Tibial artery (tissue), 4 donors: ENCODE data around the gene LEMD2.

Experiments used
- DNase-seq, 2 donors: peaks; one replicate each; pipeline ENCODE4 v3.0.0-alpha.2; 2019
- H3K27ac ChIP-seq, 2 donors: fragments of 200-600 bp; sonication (generic) in 1 of 2; 1 replicate in 1 of 2; 2 replicates in 1 of 2; pipeline ENCODE4 v1.5.1; 2018 to 2019; ENCODE audit warnings: mild to moderate bottlenecking in 1 of 2
- H3K27me3 ChIP-seq, 2 donors: fragments of 200-600 bp; sonication (generic) in 1 of 2; one replicate each; pipeline versions ENCODE4 v1.5.1 to v1.6.0; 2016 to 2019
- H3K36me3 ChIP-seq, 3 donors: fragments of 200-600 bp; sonication (generic) in 2 of 3; one replicate each; pipeline ENCODE4 v1.5.1; 2016 to 2019; ENCODE audit warnings: mild to moderate bottlenecking in 2 of 3
- H3K4me1 ChIP-seq, 4 donors: fragments of 200-600 bp; sonication (generic) in 2 of 4; 1 replicate in 3 of 4; 2 replicates in 1 of 4; pipeline ENCODE4 v1.5.1; 2016 to 2019
- H3K4me3 ChIP-seq, 2 donors: fragments of 200-600 bp; sonication (generic) in 1 of 2; 1 replicate in 1 of 2; 2 replicates in 1 of 2; pipeline ENCODE4 v1.5.1; 2018 to 2019; ENCODE audit warnings: mild to moderate bottlenecking in 2 of 2
- H3K9me3 ChIP-seq, 3 donors: fragments of 200-600 bp; sonication (generic) in 1 of 3; one replicate each; pipeline ENCODE4 v1.5.1; 2016 to 2019
- intact Hi-C: fragments of 100-400 bp; cut with DNase I; formaldehyde crosslinking; loops from one replicate; pipeline ENCODE4 v1.15.0; 2023; ENCODE audit warnings: low total_unique reads
- TF ChIP-seq, protein P1 (sequence below), 2 experiments: fragments of 200-600 bp in 1 of 2; fragments of 450-650 bp in 1 of 2; IDR thresholded peaks; one replicate each; pipeline ENCODE4 v1.5.1; 2017 to 2019; ENCODE audit warnings: antibody characterized with exemption in 2 of 2, mild to moderate bottlenecking in 1 of 2, moderate library complexity in 1 of 2

The LEMD2 gene

DNA sequence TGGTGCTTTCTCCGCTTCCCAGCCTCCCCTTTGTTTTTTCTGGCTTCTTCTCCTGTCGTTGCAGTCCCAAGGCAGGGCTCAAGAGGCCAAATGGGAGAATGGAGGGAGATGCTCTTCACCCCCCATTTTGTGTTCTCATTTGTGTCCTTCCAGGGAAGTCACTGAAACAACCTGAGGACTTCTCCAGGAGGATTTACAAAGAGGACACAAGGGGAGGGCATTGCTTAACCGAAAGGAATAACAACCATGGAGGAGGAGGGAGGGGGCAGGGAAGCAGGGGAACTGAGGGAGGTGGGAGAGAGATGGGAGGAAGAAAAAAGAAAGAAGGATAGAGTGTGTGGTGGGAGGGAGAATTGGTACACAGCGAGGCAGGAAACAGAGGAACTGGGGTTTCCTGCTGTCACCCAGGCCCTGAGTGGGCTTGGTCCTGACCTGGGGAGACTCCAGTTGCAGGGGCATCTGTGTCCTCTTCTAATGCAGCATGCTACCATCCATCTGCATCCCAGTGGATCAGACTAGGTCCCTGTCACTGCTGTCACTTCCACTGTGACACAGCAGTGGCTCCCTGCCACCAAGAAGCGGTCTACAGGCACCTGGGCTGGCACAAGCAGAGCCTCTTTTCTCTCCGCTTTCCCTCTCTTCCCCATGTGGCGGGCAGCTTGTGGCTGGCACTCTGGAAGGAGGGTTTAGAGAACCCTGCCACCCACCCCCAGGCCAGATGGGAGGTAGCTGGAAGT is 32.0 kb upstream of the LEMD2 start:
- H3K9me3 ChIP-seq: no peaks in the 10 kb centered on the region
- TF ChIP-seq, protein P1, sequence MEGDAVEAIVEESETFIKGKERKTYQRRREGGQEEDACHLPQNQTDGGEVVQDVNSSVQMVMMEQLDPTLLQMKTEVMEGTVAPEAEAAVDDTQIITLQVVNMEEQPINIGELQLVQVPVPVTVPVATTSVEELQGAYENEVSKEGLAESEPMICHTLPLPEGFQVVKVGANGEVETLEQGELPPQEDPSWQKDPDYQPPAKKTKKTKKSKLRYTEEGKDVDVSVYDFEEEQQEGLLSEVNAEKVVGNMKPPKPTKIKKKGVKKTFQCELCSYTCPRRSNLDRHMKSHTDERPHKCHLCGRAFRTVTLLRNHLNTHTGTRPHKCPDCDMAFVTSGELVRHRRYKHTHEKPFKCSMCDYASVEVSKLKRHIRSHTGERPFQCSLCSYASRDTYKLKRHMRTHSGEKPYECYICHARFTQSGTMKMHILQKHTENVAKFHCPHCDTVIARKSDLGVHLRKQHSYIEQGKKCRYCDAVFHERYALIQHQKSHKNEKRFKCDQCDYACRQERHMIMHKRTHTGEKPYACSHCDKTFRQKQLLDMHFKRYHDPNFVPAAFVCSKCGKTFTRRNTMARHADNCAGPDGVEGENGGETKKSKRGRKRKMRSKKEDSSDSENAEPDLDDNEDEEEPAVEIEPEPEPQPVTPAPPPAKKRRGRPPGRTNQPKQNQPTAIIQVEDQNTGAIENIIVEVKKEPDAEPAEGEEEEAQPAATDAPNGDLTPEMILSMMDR (IDR thresholded peaks at IDR 0.05): no peak
- H3K4me3 ChIP-seq: no peak overlapping the region
- intact Hi-C loops: no loop called here
- no peaks in the 10 kb centered on the region for H3K36me3 ChIP-seq
- peaks cover 0 to 4% (median 0%) of the 10 kb centered on the region in 4 donors for H3K4me1 ChIP-seq
- DNase-seq: no peak
- H3K27me3 ChIP-seq: peaks cover 0 to 50% of the 10 kb centered on the region in 2 donors
- H3K27ac ChIP-seq: no peak overlapping the region

DNA sequence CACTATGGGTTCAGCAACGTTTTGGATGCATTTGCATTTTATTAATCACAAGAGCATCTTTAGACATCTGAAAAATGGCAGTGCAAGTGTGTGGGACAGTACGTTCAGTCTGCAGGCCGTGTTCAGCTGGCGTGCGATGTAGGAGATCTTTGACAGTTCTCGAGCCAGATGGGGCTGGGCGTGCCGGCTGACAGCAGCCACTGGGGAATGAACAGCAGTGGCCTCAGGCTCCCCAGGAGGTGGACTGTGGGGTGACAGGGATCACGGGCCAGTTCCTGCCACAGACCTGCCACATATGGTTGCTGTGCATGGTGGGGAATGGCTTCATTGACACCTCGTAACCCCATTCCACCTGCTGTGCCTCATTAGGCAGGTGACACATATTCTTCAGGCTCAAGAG is 31.3 kb upstream of the LEMD2 start:
- H3K4me3 ChIP-seq: no peak overlapping the region
- H3K36me3 ChIP-seq: no peaks in the 10 kb centered on the region
- no peak for DNase-seq
- H3K27me3 ChIP-seq: peaks cover 0 to 51% of the 10 kb centered on the region in 2 donors
- no peak overlapping the region for H3K27ac ChIP-seq
- TF ChIP-seq, protein P1 (IDR thresholded peaks at IDR 0.05): no peak
- no peaks in the 10 kb centered on the region for H3K9me3 ChIP-seq
- intact Hi-C loops: no loop called here
- H3K4me1 ChIP-seq: peaks cover 0 to 4% (median 0%) of the 10 kb centered on the region in 4 donors

DNA sequence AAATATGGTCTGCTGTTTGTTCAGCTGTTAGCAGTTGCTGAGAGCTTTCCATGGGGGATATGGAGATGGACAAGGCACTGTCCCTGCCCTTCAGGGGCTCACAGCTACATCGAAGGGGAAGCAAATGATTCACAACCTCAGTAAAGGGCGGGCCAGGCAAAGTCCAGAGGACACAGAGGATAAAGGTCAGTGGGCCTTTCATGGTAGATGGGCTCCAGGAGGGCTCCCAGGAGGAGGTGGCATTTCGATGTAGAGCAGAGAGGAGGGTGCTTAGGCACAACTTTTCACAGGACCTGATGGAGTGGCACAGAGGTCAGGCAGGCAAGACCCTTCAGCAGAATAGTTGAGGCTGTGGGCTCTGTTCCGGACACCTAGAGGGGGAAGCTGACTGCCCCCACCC is 30.1 kb upstream of the LEMD2 start:
- H3K4me1 ChIP-seq: no peaks in the 10 kb centered on the region
- no peak overlapping the region for H3K27ac ChIP-seq
- DNase-seq: no peak
- no peaks in the 10 kb centered on the region for H3K9me3 ChIP-seq
- no peak overlapping the region for H3K4me3 ChIP-seq
- H3K36me3 ChIP-seq: no peaks in the 10 kb centered on the region
- intact Hi-C loops: no loop called here
- peaks cover 0 to 58% of the 10 kb centered on the region in 2 donors for H3K27me3 ChIP-seq
- TF ChIP-seq, protein P1 (IDR thresholded peaks at IDR 0.05): no peak

DNA sequence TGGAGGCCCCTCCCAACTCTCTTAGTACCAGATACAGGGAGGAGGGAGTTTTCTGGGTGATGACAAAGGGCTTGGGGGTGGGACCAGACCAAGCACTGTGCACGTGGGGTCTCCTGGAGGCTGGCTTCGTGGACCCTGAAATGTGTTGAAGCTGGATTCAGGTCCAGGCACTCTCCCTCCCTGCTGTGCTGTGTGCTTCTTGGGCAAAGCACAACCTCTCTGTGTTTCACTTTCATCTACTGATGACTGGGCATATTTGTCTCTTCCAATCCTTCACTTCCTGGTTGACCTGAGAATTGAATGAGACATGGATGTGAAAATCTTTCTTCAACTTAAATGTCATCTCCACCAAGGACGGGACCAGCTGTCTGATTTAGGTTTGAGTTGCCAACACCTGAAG is 29.4 kb upstream of the LEMD2 start:
- DNase-seq: no peak
- Histone ChIP-seq H3K27ac (no peak overlapping the region), H3K9me3 (no peaks in the 10 kb centered on the region), H3K4me3 (no peak overlapping the region), H3K36me3 (no peaks in the 10 kb centered on the region), H3K27me3 (peaks cover 0 to 65% of the 10 kb centered on the region in 2 donors), H3K4me1 (no peaks in the 10 kb centered on the region)
- TF ChIP-seq, protein P1 (IDR thresholded peaks at IDR 0.05): no peak
- intact Hi-C loops: no loop called here

DNA sequence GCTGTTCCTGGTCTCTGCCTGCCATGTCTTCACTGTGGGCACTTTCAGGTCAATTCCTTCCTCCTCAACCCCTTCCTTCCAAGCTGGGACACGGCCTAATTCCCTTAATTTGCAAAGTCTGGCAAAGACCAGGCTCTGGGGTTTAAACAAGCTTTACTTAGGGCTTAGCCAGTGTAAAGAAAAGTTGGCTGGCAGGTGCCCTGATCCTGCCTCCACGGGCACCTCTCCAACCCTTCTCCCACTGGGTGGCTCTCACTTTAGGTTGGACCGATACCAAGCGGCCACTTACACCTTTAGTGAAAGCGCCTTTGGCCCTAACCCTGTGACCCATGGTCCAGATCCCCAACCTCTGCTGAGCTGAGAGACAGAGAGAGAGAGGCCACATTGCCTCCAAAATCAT is 28.6 kb upstream of the LEMD2 start:
- Histone ChIP-seq H3K27ac (no peak overlapping the region), H3K9me3 (no peaks in the 10 kb centered on the region), H3K36me3 (no peaks in the 10 kb centered on the region), H3K4me3 (no peak overlapping the region), H3K4me1 (no peaks in the 10 kb centered on the region), H3K27me3 (peaks cover 0 to 68% of the 10 kb centered on the region in 2 donors)
- no peak for DNase-seq
- intact Hi-C loops: no loop called here
- TF ChIP-seq, protein P1 (IDR thresholded peaks at IDR 0.05): no peak
